Aorta (tissue), 5 donors: Measurements from ENCODE around the gene ESPNL. TPM values are rescaled to one million over a fixed set of nuclear protein-coding genes. Genes with fewer than 3 reads are reported as not detected.

Experiments used
- ATAC-seq: fragments of 200-7000 bp; cut with Tn5 transposase; one replicate; pipeline ENCODE4 v1.9.1; 2022; ENCODE audit warnings: moderate library complexity; ENCODE audit not compliant: low FRiP score
- DNase-seq, 2 donors: peaks; one replicate each; pipeline ENCODE4 v3.0.0-alpha.2; 2020
- H3K27ac ChIP-seq, 2 donors: one replicate each; pipeline ENCODE4 v1.5.1; 2013; ENCODE audit warnings: low read length in 2 of 2, mild to moderate bottlenecking in 2 of 2, moderate library complexity in 2 of 2, control low read depth in 1 of 2, inconsistent platforms in 1 of 2, low read depth in 1 of 2
- H3K27me3 ChIP-seq, 2 donors: one replicate each; pipeline ENCODE4 v1.6.1; 2013; ENCODE audit warnings: control low read depth in 1 of 2, low read length in 1 of 2, mild to moderate bottlenecking in 1 of 2, moderate library complexity in 1 of 2; ENCODE audit not compliant: insufficient read depth in 2 of 2, control insufficient read depth in 1 of 2
- H3K36me3 ChIP-seq, 2 donors: one replicate each; pipeline ENCODE4 v1.6.1; 2013; ENCODE audit warnings: control low read depth in 1 of 2, low read length in 1 of 2, mild to moderate bottlenecking in 1 of 2; ENCODE audit not compliant: insufficient read depth in 2 of 2, control insufficient read depth in 1 of 2
- H3K4me1 ChIP-seq, 2 donors: one replicate each; pipeline ENCODE4 v1.6.1; 2013; ENCODE audit warnings: low read length in 2 of 2, control low read depth in 1 of 2, mild to moderate bottlenecking in 1 of 2, moderate library complexity in 1 of 2; ENCODE audit not compliant: insufficient read depth in 2 of 2, control insufficient read depth in 1 of 2
- H3K4me3 ChIP-seq, 2 donors: one replicate each; pipeline ENCODE4 v1.5.1; 2013; ENCODE audit warnings: low read length in 2 of 2, control low read depth in 1 of 2, mild to moderate bottlenecking in 1 of 2
- H3K9me3 ChIP-seq: one replicate; pipeline ENCODE4 v1.6.1; 2013; ENCODE audit warnings: mild to moderate bottlenecking, low read length; ENCODE audit not compliant: control insufficient read depth
- WGBS, 2 donors: extraction: QIAGEN DNeasy Blood & Tissue Kit; methylation state at CpG; one replicate each; pipeline ENCODE4 v1.1.7; 2013; 5-methylcytosine and 5-hydroxymethylcytosine counted together
- intact Hi-C, 2 donors: fragments of 100-400 bp; cut with DNase I; formaldehyde crosslinking; loops; one replicate each; pipeline versions ENCODE4 v1.14.2 to v1.15.0; 2022
- polyA plus RNA-seq, 2 donors: library from polyadenylated mRNA; stranded (reverse); fragments of 200-250 nt; gene quantifications; one replicate each; pipeline ENCODE4 v1.2.3, GENCODE V29; 2013
- total RNA-seq, 2 donors: library from RNA; stranded (reverse); fragmentation: NEBNext Ultra II Directional; extraction: Animal tissue kit (Norgen Biotek cat#: 25700); gene quantifications; one replicate each; pipeline ENCODE4 v1.2.1, GENCODE V29; 2021
- donor health status: healthy with polysubstance abuse.
- donor health status: Bipolar disorder and iron deficiency.
- donor health status: DM: no; HTN: no; CAD: no.
- donor health status: DM: no; HTN: no; CAD: no.
- donor health status: DM: yes; HTN: yes; CAD: no.

Gene ESPNL
- total and polyA plus RNA-seq, 4 donors = 0.20 TPM; not detected in 3

GRCh38 chr2:238176613-238177012 is 76.5 kb downstream of the ESPNL start:
- intact Hi-C loops = no loop called here
- DNase-seq (no peak), ATAC-seq (no peak)
- Histone ChIP-seq H3K36me3 (peaks cover 10 to 15% of the 10 kb centered on the region in 2 donors), H3K27ac (no peak overlapping the region), H3K4me1 (no peaks in the 10 kb centered on the region), H3K9me3 (no peaks in the 10 kb centered on the region), H3K4me3 (no peak overlapping the region), H3K27me3 (no peaks in the 10 kb centered on the region)

GRCh38 chr2:238180554-238180953 is 80.4 kb downstream of the ESPNL start:
- Histone ChIP-seq H3K27ac (no peak overlapping the region), H3K9me3 (no peaks in the 10 kb centered on the region), H3K36me3 (peaks cover 13 to 16% of the 10 kb centered on the region in 2 donors), H3K4me3 (no peak overlapping the region), H3K27me3 (no peaks in the 10 kb centered on the region), H3K4me1 (no peaks in the 10 kb centered on the region)
- intact Hi-C loops = no loop called here
- ATAC-seq = no peak
- 86 to 88% methylated on average over 5 of the region's 5 CpGs for WGBS, 2 donors
- no peak for DNase-seq

GRCh38 chr2:238182362-238182761 is 82.2 kb downstream of the ESPNL start:
- no peak for ATAC-seq
- Histone ChIP-seq H3K36me3 (peaks cover 16 to 20% of the 10 kb centered on the region in 2 donors), H3K4me1 (no peaks in the 10 kb centered on the region), H3K27me3 (no peaks in the 10 kb centered on the region), H3K27ac (no peak overlapping the region), H3K4me3 (no peak overlapping the region), H3K9me3 (no peaks in the 10 kb centered on the region)
- WGBS, 2 donors = 55 to 59% methylated on average over 6 of the region's 6 CpGs
- DNase-seq = no peak
- intact Hi-C loops = no loop called here

Other genes with a start within 250 kb of the ESPNL start
- gene RAMP1, start 240.7 kb upstream of the ESPNL start, total RNA-seq = 100 to 1,000 TPM; 109 to 230 TPM
- gene RAMP1, start 240.7 kb upstream of the ESPNL start, polyA plus RNA-seq = 100 to 1,000 TPM; 328 to 423 TPM
- gene UBE2F, start 133.3 kb upstream of the ESPNL start, total RNA-seq = 10 to 100 TPM; 42.5 to 44.7 TPM
- 10 to 100 TPM; 40.0 to 53.3 TPM for gene UBE2F, start 133.3 kb upstream of the ESPNL start, polyA plus RNA-seq
- 10 to 100 TPM; 14.1 to 15.4 TPM for gene SCLY, start 39.3 kb upstream of the ESPNL start, total RNA-seq
- gene SCLY, start 39.3 kb upstream of the ESPNL start, polyA plus RNA-seq = 10 to 100 TPM in 1 of 2 donors, 1 to 10 TPM in 1; 6.3 to 11.1 TPM
- gene KLHL30, start 38.3 kb downstream of the ESPNL start, total RNA-seq = 1 to 10 TPM; 8.8 to 9.0 TPM
- 1 to 10 TPM; 3.5 to 4.6 TPM for gene KLHL30, start 38.3 kb downstream of the ESPNL start, polyA plus RNA-seq
- 1 to 10 TPM in 1 of 2 donors, under 1 TPM in 1; 0.96 to 2.5 TPM for gene ERFE, start 58.6 kb downstream of the ESPNL start, total RNA-seq
- gene ERFE, start 58.6 kb downstream of the ESPNL start, polyA plus RNA-seq = 1 to 10 TPM in 1 of 2 donors, not detected in 1; 2.8 TPM
- 10 to 100 TPM; 48.4 to 50.7 TPM for gene ILKAP, start 103.4 kb downstream of the ESPNL start, total RNA-seq
- 100 to 1,000 TPM in 1 of 2 donors, 10 to 100 TPM in 1; 19.4 to 149 TPM for gene ILKAP, start 103.4 kb downstream of the ESPNL start, polyA plus RNA-seq
- gene HES6, start 139.7 kb downstream of the ESPNL start, total RNA-seq = 1 to 10 TPM; 3.3 to 5.2 TPM
- 1 to 10 TPM; 3.3 to 9.4 TPM for gene HES6, start 139.7 kb downstream of the ESPNL start, polyA plus RNA-seq
- gene PER2, start 188.3 kb downstream of the ESPNL start, total RNA-seq = 10 to 100 TPM; 22.0 to 25.1 TPM
- 1 to 10 TPM; 2.0 to 6.1 TPM for gene PER2, start 188.3 kb downstream of the ESPNL start, polyA plus RNA-seq
- gene TRAF3IP1, start 220.2 kb downstream of the ESPNL start, total RNA-seq = 10 to 100 TPM; 21.0 to 21.5 TPM
- 10 to 100 TPM; 14.4 to 15.8 TPM for gene TRAF3IP1, start 220.2 kb downstream of the ESPNL start, polyA plus RNA-seq